Measurements from ENCODE around the gene ACOXL.

Gene ACOXL

DNA sequence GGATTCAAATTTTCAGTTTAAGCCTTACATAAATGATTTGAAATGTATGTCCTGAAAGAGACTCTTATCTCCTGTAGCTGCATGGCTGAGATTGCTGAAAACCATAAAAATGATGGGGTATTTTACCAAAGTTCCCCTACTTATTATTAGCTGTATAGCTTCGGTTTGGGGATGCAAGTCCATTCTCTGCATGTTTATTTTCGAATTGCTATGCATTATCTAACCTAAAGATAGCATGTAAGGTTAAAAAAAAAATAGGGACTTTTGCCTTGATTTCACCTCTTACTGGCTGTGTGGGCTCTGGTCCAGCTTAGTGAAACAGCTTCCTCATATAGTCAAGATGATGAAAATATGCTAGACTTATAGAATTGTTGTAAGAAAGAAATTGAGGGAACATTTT lies 14.0 kb upstream of the ACOXL start:
- DNase-seq (ENCODE audit: insufficient read length, low spot score) = no peak
- no peak for FAIRE-seq
- no peak for TF ChIP-seq POU2F2 (IDR thresholded peaks at IDR 0.05; ENCODE audit: low read depth, low read length)
- no peak for TF ChIP-seq TAF1 (IDR thresholded peaks at IDR 0.05; ENCODE audit: low read depth, low read length)
- TF ChIP-seq POLR2AphosphoS5 (IDR thresholded peaks at IDR 0.05; ENCODE audit: low read depth, low read length) = no peak
- TF ChIP-seq SPI1 (IDR thresholded peaks at IDR 0.05; ENCODE audit: low read depth, low read length) = no peak
- TF ChIP-seq PAX5 (IDR thresholded peaks at IDR 0.05; ENCODE audit: insufficient read depth, low read length, severe bottlenecking) = no peak
- TF ChIP-seq POLR2A (IDR thresholded peaks at IDR 0.05; ENCODE audit: low read depth, low read length) = no peak

GRCh38 chr2:110718990-110719389 lies 13.4 kb upstream of the ACOXL start:
- no peak for FAIRE-seq
- TF ChIP-seq PAX5 (IDR thresholded peaks at IDR 0.05; ENCODE audit: insufficient read depth, low read length, severe bottlenecking) (no peak), POU2F2 (IDR thresholded peaks at IDR 0.05; ENCODE audit: low read depth, low read length) (no peak), TAF1 (IDR thresholded peaks at IDR 0.05; ENCODE audit: low read depth, low read length) (no peak), POLR2AphosphoS5 (IDR thresholded peaks at IDR 0.05; ENCODE audit: low read depth, low read length) (no peak), POLR2A (IDR thresholded peaks at IDR 0.05; ENCODE audit: low read depth, low read length) (no peak), SPI1 (IDR thresholded peaks at IDR 0.05; ENCODE audit: low read depth, low read length) (no peak)
- DNase-seq (ENCODE audit: insufficient read length, low spot score) = no peak

DNA sequence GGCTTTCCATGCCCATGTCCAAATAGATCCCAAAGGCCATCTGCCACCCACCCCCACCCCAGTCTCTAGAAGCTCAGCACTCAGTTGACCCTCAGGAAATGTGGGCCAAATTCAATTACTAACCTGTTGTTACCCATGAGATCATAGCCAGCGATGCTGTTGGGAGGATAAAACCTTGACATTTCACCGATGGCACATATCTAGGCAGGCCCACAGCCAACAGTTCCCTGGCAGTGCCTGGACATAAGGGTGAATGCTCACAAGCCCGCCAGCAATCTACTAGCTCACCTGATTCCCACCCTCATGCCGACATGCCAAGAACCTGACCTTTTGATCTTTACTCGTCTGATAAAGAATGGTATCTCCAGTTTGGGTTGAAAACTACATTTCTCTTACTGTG lies 11.8 kb upstream of the ACOXL start:
- FAIRE-seq = no peak
- no peak for DNase-seq (ENCODE audit: insufficient read length, low spot score)
- no peak for TF ChIP-seq POLR2A (IDR thresholded peaks at IDR 0.05; ENCODE audit: low read depth, low read length)
- TF ChIP-seq SPI1 (IDR thresholded peaks at IDR 0.05; ENCODE audit: low read depth, low read length) = no peak
- TF ChIP-seq PAX5 (IDR thresholded peaks at IDR 0.05; ENCODE audit: insufficient read depth, low read length, severe bottlenecking) = no peak
- no peak for TF ChIP-seq TAF1 (IDR thresholded peaks at IDR 0.05; ENCODE audit: low read depth, low read length)
- TF ChIP-seq POU2F2 (IDR thresholded peaks at IDR 0.05; ENCODE audit: low read depth, low read length) = no peak
- TF ChIP-seq POLR2AphosphoS5 (IDR thresholded peaks at IDR 0.05; ENCODE audit: low read depth, low read length) = no peak

- no peak for TF ChIP-seq POLR2A (IDR thresholded peaks at IDR 0.05; ENCODE audit: low read depth, low read length)
- TF ChIP-seq SPI1 (IDR thresholded peaks at IDR 0.05; ENCODE audit: low read depth, low read length) = no peak
- no peak for TF ChIP-seq TAF1 (IDR thresholded peaks at IDR 0.05; ENCODE audit: low read depth, low read length)
- no peak for TF ChIP-seq POLR2AphosphoS5 (IDR thresholded peaks at IDR 0.05; ENCODE audit: low read depth, low read length)
- TF ChIP-seq PAX5 (IDR thresholded peaks at IDR 0.05; ENCODE audit: insufficient read depth, low read length, severe bottlenecking) = no peak
- no peak for TF ChIP-seq POU2F2 (IDR thresholded peaks at IDR 0.05; ENCODE audit: low read depth, low read length)
- FAIRE-seq = no peak
Measured at GRCh38 chr2:110724820-110725219, 7.6 kb upstream of the ACOXL start.

DNA sequence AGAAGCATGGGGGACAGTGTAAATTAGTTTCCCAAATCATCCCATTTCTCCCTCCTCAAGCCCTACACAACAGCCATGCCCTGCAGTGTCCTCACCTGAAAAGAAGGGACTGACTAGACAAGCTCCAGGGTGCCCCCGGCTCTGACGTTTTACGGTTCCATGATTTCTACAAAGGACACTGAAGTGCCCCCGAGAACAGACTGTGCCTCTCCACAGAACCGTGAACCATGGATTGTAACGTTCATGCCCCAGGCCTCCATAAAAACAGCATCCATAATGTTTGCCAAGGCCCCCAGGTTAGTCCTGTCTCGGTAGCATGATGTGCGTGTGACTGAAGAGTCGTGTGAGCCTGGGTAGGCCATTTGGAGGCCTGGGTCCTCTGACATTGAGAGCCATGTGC lies 7.0 kb upstream of the ACOXL start:
- TF ChIP-seq TAF1 (IDR thresholded peaks at IDR 0.05; ENCODE audit: low read depth, low read length) = no peak
- TF ChIP-seq SPI1 (IDR thresholded peaks at IDR 0.05; ENCODE audit: low read depth, low read length) = no peak
- no peak for TF ChIP-seq POLR2A (IDR thresholded peaks at IDR 0.05; ENCODE audit: low read depth, low read length)
- TF ChIP-seq POU2F2 (IDR thresholded peaks at IDR 0.05; ENCODE audit: low read depth, low read length) = no peak
- no peak for TF ChIP-seq PAX5 (IDR thresholded peaks at IDR 0.05; ENCODE audit: insufficient read depth, low read length, severe bottlenecking)
- no peak for TF ChIP-seq POLR2AphosphoS5 (IDR thresholded peaks at IDR 0.05; ENCODE audit: low read depth, low read length)
- DNase-seq (ENCODE audit: insufficient read length, low spot score) (no peak), FAIRE-seq (no peak)

More at GRCh38 chr2:110724820-110725219, 7.6 kb upstream of the ACOXL start:
- no peak for DNase-seq (ENCODE audit: insufficient read length, low spot score)

DNA sequence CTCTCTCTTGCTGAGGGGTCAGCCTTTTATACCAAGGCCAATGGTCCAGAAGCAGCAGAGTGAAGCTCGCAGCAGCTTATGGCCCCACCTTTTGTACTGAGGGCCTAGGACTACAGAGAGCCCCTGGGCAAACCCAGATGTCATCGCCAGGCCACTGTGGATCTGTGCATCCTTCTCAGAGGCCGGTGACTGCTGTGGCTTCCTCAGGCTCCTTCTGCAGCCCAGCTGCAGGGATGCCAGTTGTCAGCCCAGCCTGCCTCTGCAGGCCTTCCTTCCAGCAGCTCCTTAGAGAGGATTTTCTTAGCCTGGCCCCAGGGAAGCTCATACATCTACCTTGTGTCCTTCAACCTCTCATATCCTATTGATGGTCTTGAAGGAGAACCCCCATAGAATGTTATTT lies 6.5 kb upstream of the ACOXL start:
- TF ChIP-seq POLR2A (IDR thresholded peaks at IDR 0.05; ENCODE audit: low read depth, low read length) = no peak
- no peak for TF ChIP-seq PAX5 (IDR thresholded peaks at IDR 0.05; ENCODE audit: insufficient read depth, low read length, severe bottlenecking)
- TF ChIP-seq POLR2AphosphoS5 (IDR thresholded peaks at IDR 0.05; ENCODE audit: low read depth, low read length) = no peak
- TF ChIP-seq POU2F2 (IDR thresholded peaks at IDR 0.05; ENCODE audit: low read depth, low read length) = no peak
- no peak for TF ChIP-seq TAF1 (IDR thresholded peaks at IDR 0.05; ENCODE audit: low read depth, low read length)
- TF ChIP-seq SPI1 (IDR thresholded peaks at IDR 0.05; ENCODE audit: low read depth, low read length) = no peak
- DNase-seq (ENCODE audit: insufficient read length, low spot score) = no peak
- FAIRE-seq = no peak

DNA sequence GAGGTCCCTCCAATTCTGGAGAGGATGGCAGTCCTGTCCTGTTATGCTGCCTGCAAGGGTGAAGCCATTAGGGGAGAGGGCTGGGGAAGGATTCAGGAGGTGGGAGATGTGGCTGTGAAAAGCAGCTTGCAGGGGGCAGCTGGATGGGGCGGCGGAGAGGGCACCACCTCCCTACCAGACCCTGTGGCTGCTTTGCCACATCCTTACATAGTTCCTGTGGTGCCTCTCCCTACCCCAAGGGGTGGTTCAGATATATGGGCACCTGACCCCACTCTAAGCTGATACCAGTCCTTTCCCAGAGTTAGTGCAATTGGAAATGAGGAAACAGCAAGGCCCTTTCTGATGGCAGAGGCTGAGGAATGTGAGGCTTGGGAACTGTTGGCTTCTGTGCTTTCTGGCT lies 6.1 kb upstream of the ACOXL start:
- no peak for TF ChIP-seq POLR2A (IDR thresholded peaks at IDR 0.05; ENCODE audit: low read depth, low read length)
- no peak for TF ChIP-seq POU2F2 (IDR thresholded peaks at IDR 0.05; ENCODE audit: low read depth, low read length)
- FAIRE-seq = no peak
- DNase-seq (ENCODE audit: insufficient read length, low spot score) = no peak

GRCh38 chr2:110727923-110728322 lies 4.5 kb upstream of the ACOXL start:
- DNase-seq (ENCODE audit: insufficient read length, low spot score) = no peak
- no peak for FAIRE-seq
- TF ChIP-seq PAX5 (IDR thresholded peaks at IDR 0.05; ENCODE audit: insufficient read depth, low read length, severe bottlenecking) (no peak), SPI1 (IDR thresholded peaks at IDR 0.05; ENCODE audit: low read depth, low read length) (no peak), POU2F2 (IDR thresholded peaks at IDR 0.05; ENCODE audit: low read depth, low read length) (no peak), POLR2A (IDR thresholded peaks at IDR 0.05; ENCODE audit: low read depth, low read length) (no peak), TAF1 (IDR thresholded peaks at IDR 0.05; ENCODE audit: low read depth, low read length) (no peak), POLR2AphosphoS5 (IDR thresholded peaks at IDR 0.05; ENCODE audit: low read depth, low read length) (no peak)

GRCh38 chr2:110729106-110729505 lies 3.3 kb upstream of the ACOXL start:
- no peak for DNase-seq (ENCODE audit: insufficient read length, low spot score)
- TF ChIP-seq SPI1 (IDR thresholded peaks at IDR 0.05; ENCODE audit: low read depth, low read length) (no peak), TAF1 (IDR thresholded peaks at IDR 0.05; ENCODE audit: low read depth, low read length) (no peak), PAX5 (IDR thresholded peaks at IDR 0.05; ENCODE audit: insufficient read depth, low read length, severe bottlenecking) (no peak), POLR2AphosphoS5 (IDR thresholded peaks at IDR 0.05; ENCODE audit: low read depth, low read length) (no peak), POLR2A (IDR thresholded peaks at IDR 0.05; ENCODE audit: low read depth, low read length) (no peak), POU2F2 (IDR thresholded peaks at IDR 0.05; ENCODE audit: low read depth, low read length) (no peak)
- FAIRE-seq = no peak

DNA sequence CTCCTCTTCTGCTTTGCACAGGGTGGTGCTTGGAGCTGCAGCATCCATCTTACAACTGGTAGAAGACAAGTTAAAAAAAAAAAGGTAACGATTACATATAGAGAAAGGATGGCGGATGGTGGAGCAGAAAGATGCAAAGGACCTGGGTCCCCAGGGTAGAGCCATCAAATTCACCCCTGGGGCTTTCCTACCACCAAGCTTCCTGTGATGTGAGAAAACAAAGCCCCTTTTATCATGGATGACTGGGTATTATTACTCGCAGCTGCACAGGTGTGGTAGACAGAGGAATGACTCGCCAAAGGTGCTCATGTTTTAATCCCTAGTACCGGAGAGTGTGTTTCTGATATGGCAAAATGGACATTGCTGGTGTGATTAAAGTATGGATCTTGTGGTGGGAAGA lies 1.3 kb upstream of the ACOXL start:
- FAIRE-seq (no peak), DNase-seq (ENCODE audit: insufficient read length, low spot score) (no peak)
- TF ChIP-seq POU2F2 (IDR thresholded peaks at IDR 0.05; ENCODE audit: low read depth, low read length) (no peak), SPI1 (IDR thresholded peaks at IDR 0.05; ENCODE audit: low read depth, low read length) (no peak), POLR2AphosphoS5 (IDR thresholded peaks at IDR 0.05; ENCODE audit: low read depth, low read length) (no peak), TAF1 (IDR thresholded peaks at IDR 0.05; ENCODE audit: low read depth, low read length) (no peak), POLR2A (IDR thresholded peaks at IDR 0.05; ENCODE audit: low read depth, low read length) (no peak), PAX5 (IDR thresholded peaks at IDR 0.05; ENCODE audit: insufficient read depth, low read length, severe bottlenecking) (no peak)
